Kidney epithelial cell (primary cell): ENCODE data around the gene DIAPH1. TPM values are rescaled to one million over a fixed set of nuclear protein-coding genes. Genes with fewer than 3 reads are reported as not detected.

Experiments
- DNase-seq: peaks from one replicate; pipeline ENCODE4 v3.0.0-alpha.2; 2010; ENCODE audit warnings: low read depth
- H3K27me3 ChIP-seq: 2 replicates; pipeline ENCODE4 v1.6.0; 2011; ENCODE audit warnings: low read length; ENCODE audit not compliant: control insufficient read depth, insufficient read depth
- H3K36me3 ChIP-seq: 2 replicates; pipeline ENCODE4 v1.5.1; 2011; ENCODE audit warnings: low read length; ENCODE audit not compliant: control insufficient read depth, insufficient read depth
- H3K4me3 ChIP-seq: 2 replicates; pipeline ENCODE4 v1.5.1; 2011; ENCODE audit warnings: low read depth, mild to moderate bottlenecking, control low read depth, low read length
- total RNA-seq: library from RNA; depleted of rRNA; stranded (reverse); fragments of >200 nt; gene quantifications from 2 replicates; pipeline ENCODE4 v1.2.3, GENCODE V29; 2015
- TF ChIP-seq, protein P1 (sequence below): IDR thresholded peaks from 2 replicates; pipeline ENCODE4 v1.5.1; 2011; ENCODE audit warnings: mild to moderate bottlenecking, moderate library complexity, low read length, control low read depth, inconsistent platforms; ENCODE audit not compliant: insufficient read depth, poor library complexity, severe bottlenecking

Gene DIAPH1
- total RNA-seq, 1 donor from 2014 or later, result 103 TPM

DNA sequence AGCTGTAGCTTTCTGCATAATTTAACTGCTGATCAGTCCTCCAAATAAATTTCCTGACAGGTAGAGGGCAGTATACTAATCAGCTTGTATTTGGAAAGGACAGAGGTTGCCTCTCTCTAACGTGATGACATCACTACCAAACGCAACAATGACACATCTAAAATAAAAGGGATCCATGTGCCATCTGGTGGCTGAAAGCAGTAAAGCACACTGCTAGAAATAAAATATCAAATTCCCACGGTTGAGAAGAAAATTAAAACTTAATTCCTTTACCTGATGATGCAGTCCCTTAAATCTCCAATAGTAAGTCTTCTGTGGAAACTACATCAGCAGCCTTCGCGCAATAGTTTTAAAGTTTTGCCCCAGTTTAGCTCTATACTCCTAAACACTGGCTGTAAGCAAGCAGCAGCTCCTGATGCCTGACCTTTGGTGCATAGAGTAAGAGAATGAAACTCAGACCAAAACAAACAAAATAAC is 54.5 kb downstream of the DIAPH1 start:
- H3K4me3 ChIP-seq, result no peak overlapping the region
- peaks cover 1% of the 10 kb centered on the region for H3K36me3 ChIP-seq
- H3K27me3 ChIP-seq, result no peaks in the 10 kb centered on the region
- TF ChIP-seq, protein P1, sequence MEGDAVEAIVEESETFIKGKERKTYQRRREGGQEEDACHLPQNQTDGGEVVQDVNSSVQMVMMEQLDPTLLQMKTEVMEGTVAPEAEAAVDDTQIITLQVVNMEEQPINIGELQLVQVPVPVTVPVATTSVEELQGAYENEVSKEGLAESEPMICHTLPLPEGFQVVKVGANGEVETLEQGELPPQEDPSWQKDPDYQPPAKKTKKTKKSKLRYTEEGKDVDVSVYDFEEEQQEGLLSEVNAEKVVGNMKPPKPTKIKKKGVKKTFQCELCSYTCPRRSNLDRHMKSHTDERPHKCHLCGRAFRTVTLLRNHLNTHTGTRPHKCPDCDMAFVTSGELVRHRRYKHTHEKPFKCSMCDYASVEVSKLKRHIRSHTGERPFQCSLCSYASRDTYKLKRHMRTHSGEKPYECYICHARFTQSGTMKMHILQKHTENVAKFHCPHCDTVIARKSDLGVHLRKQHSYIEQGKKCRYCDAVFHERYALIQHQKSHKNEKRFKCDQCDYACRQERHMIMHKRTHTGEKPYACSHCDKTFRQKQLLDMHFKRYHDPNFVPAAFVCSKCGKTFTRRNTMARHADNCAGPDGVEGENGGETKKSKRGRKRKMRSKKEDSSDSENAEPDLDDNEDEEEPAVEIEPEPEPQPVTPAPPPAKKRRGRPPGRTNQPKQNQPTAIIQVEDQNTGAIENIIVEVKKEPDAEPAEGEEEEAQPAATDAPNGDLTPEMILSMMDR, result peak; percentile 86
- peak; percentile 85 for DNase-seq

DNA sequence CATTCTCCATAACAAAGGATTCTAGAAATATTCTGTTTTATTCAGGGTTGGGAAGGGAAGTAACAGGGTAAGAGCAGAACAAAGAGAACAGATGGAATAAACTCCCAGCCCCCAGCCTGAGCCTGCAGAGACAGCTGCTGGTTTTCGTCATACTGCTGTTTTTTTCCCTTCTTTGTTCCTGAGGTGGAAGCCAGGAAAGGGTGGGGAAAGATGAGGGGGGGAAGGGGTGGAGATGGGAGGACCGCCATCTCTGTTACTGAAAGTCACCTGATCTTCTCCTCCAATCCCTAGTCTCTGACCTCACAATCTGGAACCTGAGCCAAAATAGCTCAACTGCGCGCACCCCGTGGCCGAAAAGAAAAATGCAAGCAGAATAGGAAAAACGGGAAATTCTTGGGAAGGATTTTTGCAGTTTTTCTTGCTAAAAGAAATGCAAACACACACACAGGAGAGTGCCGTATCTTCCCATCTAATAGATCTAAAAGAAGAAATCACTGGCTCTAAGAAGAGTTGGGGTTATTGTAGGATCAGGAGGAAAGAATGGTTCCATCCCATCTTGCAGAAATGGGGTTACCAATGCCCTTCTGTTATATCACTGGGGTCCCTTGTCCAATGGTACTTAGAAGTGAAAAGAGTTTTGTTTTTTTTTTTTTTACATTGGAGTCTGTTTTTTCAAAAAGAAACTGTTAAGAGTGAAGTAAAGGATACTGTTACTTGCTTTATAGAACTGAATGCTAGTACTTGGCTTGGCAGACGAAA is 57.9 kb downstream of the DIAPH1 start:
- TF ChIP-seq, protein P1, result peak; percentile 77
- Histone ChIP-seq H3K36me3 (peaks cover 1% of the 10 kb centered on the region), H3K27me3 (no peaks in the 10 kb centered on the region), H3K4me3 (no peak overlapping the region)
- DNase-seq, result peak; percentile 86

DNA sequence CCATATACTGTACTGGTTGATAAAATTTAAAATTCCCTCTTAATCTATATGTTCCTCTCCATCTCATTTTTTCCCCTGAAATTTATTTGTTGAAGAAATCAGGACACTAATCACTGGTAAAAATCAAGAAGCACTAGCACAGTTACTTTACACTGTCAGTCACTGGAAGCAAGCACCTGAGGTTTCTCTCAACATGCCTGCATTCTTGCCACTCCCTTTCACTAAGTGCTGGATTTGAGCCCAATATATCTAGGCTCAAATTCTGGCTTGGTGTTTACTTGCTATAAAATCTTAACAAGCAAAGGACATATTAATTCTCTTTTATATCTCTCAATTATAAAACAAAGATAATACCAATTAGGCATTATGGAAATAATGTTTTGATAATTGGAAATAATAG is 58.6 kb downstream of the DIAPH1 start:
- DNase-seq, result peak; percentile 12
- H3K27me3 ChIP-seq, result no peaks in the 10 kb centered on the region
- peaks cover 1% of the 10 kb centered on the region for H3K36me3 ChIP-seq
- TF ChIP-seq, protein P1, result no peak
- H3K4me3 ChIP-seq, result no peak overlapping the region

GRCh38 chr5:141559461-141559860 is 59.3 kb downstream of the DIAPH1 start:
- Histone ChIP-seq H3K4me3 (no peak overlapping the region), H3K36me3 (peaks cover 1% of the 10 kb centered on the region), H3K27me3 (no peaks in the 10 kb centered on the region)
- peak; percentile 14 for DNase-seq
- TF ChIP-seq, protein P1, result no peak

GRCh38 chr5:141558150-141558549 is 60.6 kb downstream of the DIAPH1 start:
- H3K27me3 ChIP-seq, result no peaks in the 10 kb centered on the region
- no peak overlapping the region for H3K4me3 ChIP-seq
- no peak for DNase-seq
- H3K36me3 ChIP-seq, result peaks cover 1% of the 10 kb centered on the region
- TF ChIP-seq, protein P1, result no peak

DNA sequence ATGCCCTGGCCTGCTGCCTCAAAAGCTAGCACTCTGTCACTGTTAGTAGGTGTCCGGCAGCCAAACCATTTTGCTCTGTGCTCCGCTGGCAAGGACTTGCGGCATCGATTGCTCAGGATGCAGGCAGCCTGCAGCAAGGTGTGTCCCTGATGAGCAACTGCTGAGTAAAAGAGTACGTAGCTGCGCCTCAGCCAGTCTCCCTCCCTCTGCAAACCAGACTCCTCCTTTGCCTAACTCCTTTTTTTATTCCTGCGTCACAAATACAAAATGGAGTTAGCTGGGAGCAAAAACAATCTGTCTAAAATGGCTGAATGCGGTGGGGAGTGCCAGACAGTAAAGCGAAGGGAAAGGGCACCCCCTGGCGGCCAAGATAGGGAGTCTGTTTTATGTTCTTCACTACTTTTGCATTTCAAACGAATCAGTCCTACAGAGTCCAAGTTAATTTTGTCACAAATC is 61.1 kb downstream of the DIAPH1 start:
- peak; percentile 85 for DNase-seq
- TF ChIP-seq, protein P1, result peak; percentile 79
- Histone ChIP-seq H3K4me3 (no peak overlapping the region), H3K27me3 (no peaks in the 10 kb centered on the region), H3K36me3 (peaks cover 1% of the 10 kb centered on the region)
